Activated CD8-positive, alpha-beta memory T cell treated with anti-CD3 and anti-CD28 coated beads for 36 hours (primary cell): Measurements from ENCODE around the gene MRPL45. TPM values are rescaled to one million over a fixed set of nuclear protein-coding genes. Genes with fewer than 3 reads are reported as not detected.

Experiments used
- CTCF ChIA-PET: fragments of 350-600 bp; sonication (Branson Sonifier 250); formaldehyde crosslinking; loops from one replicate; lab custom pipeline; 2021; ENCODE audit warnings: antibody characterized with exemption; lab: Charles Lee
- POLR2A ChIA-PET: fragments of 350-600 bp; sonication (Branson Sonifier 250); formaldehyde crosslinking; loops from one replicate; lab custom pipeline; 2021; ENCODE audit warnings: antibody characterized with exemption; lab: Charles Lee
- total RNA-seq, 2 experiments: library from RNA; stranded (reverse); gene quantifications; one replicate each; pipeline ENCODE4 v1.2.3, GENCODE V29; 2021

Gene MRPL45
- total RNA-seq, 2 experiments from 2014 or later, result 67.7 to 68.6 TPM

DNA sequence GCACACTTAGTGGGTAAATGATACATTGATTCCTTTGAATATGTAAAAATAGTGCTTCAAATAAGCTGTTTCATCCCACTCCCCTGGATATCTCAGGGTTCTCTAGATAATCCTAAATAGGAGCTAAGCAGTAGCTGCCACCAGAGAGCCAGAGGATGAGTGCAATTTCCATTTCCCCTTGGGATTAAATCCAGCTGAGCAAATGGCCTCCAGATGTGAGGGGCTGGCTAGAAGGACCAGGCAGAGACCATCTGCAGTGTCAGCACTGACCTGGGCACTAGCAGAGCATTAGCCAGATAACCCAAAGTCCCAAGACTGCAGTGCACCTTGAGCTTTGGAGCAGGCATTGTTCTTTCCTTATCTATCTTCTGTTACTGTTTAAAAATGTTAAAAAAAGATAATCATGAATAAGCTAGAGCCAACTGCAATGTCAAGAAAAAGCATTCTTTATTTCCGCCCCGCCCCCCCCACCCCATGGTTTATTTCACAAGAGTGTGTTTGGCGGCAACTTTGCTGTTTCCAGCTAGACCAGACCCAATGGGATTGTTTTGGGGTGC is 27.3 kb downstream of the MRPL45 start:
- ChIA-PET CTCF (no interaction called here), POLR2A (interaction anchor here (0.6 to 0.7 kb wide), 2 partner anchors 127 to 714 kb away, joined by 4 read pairs; no protein-coding TSS in a partner anchor)

DNA sequence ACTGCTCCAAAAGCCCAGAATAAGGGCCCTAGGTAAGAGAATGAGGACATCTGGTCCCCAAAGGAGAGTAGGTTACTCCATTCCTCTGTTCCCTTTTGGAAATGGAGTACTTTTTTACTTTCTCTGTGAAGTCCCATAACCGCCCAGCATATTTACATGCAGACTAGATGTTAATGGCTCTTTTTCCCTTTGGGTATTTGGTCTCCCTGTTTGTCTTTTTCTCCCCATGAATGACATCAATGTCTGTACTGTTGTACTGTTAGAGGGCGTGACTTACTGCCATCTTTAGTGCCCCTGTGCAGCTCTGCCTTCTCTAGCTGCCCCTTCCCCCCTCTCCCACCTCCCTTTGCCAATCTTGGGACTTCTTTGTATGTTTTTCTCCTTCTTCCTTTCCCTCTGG is 27.8 kb downstream of the MRPL45 start:
- ChIA-PET CTCF (interaction anchor here (2.2 kb wide), 1 partner anchor 24 kb away, joined by 7 read pairs; no protein-coding TSS in a partner anchor), POLR2A (interaction anchor here (0.6 kb wide), 1 partner anchor 126 kb away, joined by 4 read pairs; no protein-coding TSS in a partner anchor)

DNA sequence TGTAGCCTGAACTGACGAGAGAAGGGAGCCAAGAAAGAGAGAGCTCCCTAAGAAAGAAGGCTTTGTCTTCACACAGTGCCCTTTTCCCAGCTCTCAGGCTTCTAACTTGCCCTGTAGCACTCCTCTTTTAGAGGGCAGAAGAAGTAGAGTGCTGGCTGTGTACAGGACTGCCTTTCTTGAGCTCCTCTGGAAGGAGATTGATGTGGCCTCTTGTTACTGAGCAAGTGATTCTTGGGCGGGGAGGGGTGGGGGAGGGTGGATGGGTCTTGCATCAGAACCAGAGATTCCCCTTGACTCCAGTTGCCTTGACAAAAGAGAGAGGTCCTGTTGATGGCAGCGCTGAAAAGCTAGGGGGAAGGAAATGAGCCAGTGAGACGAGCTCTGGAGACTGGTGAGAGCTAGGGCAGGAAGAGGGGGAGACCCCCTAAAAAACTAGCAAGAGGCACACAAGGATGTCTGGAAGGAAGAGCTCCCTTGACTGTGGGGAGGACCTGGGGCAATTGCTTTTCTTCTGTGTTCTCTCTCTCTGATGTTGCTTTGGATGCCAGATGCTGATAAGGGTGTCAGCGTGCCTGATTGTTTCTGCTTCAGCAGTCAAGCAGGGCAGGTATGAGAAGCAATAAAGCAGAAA is 28.4 kb downstream of the MRPL45 start:
- ChIA-PET CTCF (interaction anchor here (2.2 kb wide), 1 partner anchor 24 kb away, joined by 7 read pairs; no protein-coding TSS in a partner anchor), POLR2A (no interaction called here)

DNA sequence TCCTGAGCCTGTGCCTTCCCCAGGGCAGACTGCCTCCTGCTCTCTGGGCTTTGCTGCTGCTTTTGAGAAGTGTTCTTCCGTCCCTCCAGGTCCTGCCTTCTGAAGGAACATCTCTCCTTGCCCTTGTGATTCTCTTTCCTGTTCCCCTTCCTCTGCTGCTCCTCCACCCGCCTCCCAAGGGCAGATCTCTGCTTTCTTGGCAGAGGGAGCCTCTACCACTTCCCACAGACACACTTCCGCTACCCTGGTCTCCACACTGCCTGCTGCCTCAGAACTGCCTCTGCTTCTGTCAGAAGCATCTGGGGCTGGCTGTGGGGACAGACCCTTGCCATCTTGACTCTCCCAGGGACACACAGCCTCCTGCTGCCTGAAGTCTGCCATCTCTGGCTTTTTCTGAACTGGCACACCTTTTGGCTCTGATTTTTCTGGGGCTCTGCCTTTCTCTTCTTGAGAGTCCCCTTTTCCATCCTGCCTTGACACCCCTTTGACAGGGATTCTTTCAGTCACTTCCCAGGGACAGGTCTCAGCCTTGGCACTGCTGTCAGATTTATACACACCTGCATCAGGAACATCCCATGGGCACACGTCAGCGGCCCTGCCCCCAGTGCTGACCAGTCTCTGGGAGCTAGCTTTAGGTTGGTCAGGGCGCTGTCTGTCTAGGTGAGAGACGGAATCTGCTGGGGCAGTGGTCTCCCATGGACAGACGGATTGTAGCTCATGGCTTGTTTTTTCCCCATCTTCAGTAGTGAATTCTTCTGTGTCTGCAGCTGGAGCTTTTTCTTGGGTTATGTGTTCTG is 30.2 kb downstream of the MRPL45 start:
- CTCF ChIA-PET, result interaction anchor here (2.2 kb wide), 1 partner anchor 22 kb away, joined by 7 read pairs; no protein-coding TSS in a partner anchor
- POLR2A ChIA-PET, result no interaction called here

DNA sequence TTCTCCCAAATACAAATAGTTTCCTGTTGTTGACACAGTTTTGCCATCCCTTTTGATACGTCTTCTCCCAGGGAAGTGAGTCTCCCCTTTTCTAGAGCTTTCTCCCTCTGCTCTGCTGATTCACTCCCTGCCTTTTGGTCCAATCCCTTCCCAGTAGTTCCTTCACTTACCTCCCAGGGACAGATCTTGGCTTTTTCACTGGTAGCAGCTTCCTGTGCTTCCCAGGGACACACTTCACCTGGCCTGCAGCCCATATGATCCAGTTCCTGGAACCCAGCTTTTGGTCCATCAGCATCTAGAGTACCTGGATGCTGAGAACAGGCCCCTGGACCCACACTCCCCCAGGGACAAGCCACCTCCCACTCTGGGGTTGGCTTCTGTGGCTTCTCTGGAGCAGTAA is 31.0 kb downstream of the MRPL45 start:
- CTCF ChIA-PET, result no interaction called here
- POLR2A ChIA-PET, result interaction anchor here (0.5 kb wide), 1 partner anchor 57 kb away, joined by 6 read pairs; no protein-coding TSS in a partner anchor

DNA sequence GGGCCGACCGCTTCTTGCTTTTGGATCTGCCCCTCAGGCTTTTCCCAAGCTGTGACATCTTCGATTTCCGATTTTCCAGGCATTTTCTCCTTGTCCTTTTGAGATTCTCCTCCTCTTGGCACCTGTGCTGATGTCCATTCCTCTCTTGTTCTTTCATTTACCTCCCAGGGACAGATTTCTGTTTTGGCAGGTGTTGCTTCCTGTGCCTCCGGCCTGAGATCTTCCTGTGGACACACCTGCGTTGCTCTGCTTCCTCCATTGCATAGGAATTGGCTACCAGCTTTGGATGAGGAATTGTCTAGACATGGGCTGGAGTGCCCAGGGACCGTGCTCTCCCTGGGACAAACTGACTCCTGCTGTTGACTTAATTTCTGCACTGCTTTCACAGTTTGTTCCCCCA is 31.7 kb downstream of the MRPL45 start:
- ChIA-PET CTCF (interaction anchor here (1.4 kb wide), 1 partner anchor 86 kb away, joined by 3 read pairs; no protein-coding TSS in a partner anchor), POLR2A (no interaction called here)

DNA sequence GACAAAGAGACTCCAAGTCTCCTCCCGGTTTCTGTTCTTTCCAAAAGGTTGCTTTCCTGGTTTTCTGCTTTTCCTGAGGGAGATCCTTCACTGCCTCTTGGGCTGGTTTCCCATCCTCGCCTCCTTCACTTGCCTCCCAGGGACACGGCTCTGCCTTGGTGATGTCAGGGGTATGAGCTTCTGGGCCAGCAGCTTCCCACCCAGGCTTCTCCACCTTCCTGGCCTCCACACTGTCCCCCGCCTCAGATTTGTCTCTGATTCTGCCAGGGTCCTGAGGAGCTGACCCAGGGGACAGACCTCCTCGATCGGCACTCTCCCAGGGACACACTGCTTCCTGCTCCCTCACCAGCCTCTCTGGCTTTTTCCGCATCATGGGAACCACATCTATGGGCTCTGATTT is 32.3 kb downstream of the MRPL45 start:
- POLR2A ChIA-PET, result no interaction called here
- CTCF ChIA-PET, result interaction anchor here (1.4 kb wide), 1 partner anchor 85 kb away, joined by 3 read pairs; no protein-coding TSS in a partner anchor

DNA sequence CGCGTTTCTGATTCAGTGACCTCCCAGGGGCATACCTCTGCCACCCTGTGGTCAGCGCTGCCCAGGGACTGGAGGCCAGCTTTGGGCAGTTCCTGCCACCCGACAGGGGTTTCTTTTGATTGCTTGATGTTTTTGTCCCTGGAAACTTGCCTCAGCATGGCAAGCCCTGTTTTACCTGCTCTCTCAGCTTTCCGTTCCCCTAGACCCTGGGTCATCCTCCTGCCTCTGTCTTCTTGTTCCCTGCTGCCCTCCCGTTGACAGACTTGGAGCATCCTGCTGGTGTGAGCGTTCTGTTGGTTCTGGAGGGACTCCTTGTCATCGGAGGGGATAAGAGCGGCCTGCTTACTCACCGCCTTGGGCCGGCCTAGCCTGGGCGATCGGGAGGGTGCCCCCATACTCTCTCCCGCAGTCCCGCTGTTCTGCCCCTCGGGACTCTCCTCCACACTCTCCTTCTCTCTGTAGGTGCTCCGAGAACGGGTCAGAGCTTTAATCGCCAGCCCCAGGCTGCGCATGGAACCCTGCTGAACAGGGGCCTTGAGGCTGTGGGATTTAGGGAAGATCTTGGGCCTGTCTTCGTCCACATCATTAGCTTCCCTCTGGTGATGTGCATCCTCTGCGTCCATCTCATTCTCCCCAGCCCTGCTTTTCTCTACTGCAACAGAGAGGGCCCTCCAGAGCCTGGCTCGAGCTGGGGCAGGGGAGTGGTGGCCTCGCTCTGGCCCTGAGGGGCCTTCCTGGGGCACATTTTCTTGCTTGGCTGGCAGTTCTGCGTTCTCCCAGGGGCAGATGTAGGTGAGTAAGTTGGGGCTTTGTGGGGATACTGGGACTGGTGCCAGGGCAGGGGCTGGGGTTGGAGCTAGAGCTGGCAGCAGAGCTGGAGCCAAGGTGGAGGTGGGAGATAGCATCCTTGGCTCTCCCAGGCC is 33.1 kb downstream of the MRPL45 start:
- CTCF ChIA-PET, result interaction anchor here (0.6 to 1.4 kb wide), 3 partner anchors 8 to 584 kb away, joined by 3 read pairs; no protein-coding TSS in a partner anchor
- POLR2A ChIA-PET, result no interaction called here

DNA sequence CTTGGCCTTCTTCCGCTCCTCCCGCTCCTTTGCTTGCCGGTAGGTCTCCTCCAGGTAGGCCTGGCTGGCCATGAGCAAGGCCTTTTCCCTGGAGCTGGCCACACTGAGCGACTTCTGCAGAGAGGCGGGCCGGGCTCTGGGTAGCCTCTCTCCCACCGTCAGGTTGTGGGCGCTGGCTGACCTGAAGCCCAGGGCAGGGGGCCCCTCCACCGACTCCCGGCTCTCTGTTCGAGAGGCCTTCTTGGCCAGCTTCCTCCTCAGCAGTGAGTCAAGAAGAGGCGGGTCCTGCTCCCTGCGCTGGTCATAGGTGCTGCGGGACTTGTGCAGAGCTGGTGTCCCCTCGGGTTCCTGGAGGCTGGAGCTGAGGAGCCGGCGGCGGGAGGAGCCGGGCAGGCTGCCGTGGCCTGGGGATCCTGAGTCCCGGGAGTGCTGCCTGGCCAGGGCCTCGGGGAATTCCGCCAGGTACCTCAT is 34.0 kb downstream of the MRPL45 start:
- ChIA-PET CTCF (interaction anchor here (0.6 to 1.1 kb wide), 2 partner anchors 9 to 583 kb away, joined by 3 read pairs; no protein-coding TSS in a partner anchor), POLR2A (no interaction called here)

DNA sequence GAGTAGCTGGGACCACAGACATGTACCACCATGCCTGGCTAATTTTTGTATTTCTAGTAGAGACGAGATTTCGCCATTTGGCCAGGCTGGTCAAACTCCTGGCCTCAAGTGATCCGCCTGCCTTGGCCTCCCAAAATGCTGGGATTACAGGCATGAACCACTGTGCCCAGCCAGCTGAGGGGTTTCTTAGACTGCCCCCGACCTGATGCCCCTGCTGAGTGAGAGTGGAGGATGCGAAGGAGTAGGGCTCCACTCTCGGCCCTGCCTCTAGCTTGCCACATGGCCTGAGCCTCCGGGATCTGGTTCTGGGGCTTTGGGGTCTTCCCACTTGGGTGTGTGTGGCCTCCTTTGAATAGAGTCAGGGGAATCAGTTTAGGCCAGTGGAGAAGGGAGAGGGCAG is 35.8 kb downstream of the MRPL45 start:
- ChIA-PET POLR2A (no interaction called here), CTCF (interaction anchor here (1.5 kb wide), 2 partner anchors 11 to 79 kb away, joined by 3 read pairs; no protein-coding TSS in a partner anchor)

DNA sequence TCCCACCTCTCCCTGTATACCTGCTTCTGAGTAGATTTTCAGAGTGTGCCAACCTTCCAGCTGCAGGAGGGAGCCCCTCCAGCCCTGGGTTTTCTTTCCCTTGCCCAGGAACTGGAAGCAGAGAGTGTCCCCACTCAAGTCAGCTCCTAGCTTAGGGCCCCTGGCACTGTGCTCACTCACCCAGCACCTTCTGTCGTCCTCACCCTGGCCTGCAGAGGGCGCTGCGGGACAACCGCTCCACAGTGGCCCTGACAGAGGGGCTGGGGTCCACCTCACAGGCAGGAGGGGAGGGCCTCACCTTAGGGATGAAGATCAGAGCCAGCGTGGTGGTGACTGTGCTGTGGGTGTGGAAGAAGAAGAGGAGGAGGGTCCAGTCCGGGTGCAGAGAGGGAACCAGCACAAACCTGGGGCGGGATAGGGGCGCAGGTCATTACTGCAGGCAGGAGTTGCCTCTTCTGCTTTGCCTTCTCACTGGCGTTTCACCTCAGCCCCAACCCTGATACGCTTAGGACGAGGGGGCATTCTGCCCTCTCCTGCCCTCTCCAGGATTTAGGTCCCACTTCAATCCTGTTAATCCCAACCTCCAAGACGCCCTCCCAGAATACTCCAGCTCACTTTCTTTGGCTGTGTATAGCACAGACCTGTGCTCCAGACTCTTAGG is 36.8 kb downstream of the MRPL45 start:
- ChIA-PET CTCF (interaction anchor here (0.7 to 1.5 kb wide), 5 partner anchors 14 to 81 kb away, joined by 3 to 7 read pairs (median 5); no protein-coding TSS in a partner anchor), POLR2A (no interaction called here)

DNA sequence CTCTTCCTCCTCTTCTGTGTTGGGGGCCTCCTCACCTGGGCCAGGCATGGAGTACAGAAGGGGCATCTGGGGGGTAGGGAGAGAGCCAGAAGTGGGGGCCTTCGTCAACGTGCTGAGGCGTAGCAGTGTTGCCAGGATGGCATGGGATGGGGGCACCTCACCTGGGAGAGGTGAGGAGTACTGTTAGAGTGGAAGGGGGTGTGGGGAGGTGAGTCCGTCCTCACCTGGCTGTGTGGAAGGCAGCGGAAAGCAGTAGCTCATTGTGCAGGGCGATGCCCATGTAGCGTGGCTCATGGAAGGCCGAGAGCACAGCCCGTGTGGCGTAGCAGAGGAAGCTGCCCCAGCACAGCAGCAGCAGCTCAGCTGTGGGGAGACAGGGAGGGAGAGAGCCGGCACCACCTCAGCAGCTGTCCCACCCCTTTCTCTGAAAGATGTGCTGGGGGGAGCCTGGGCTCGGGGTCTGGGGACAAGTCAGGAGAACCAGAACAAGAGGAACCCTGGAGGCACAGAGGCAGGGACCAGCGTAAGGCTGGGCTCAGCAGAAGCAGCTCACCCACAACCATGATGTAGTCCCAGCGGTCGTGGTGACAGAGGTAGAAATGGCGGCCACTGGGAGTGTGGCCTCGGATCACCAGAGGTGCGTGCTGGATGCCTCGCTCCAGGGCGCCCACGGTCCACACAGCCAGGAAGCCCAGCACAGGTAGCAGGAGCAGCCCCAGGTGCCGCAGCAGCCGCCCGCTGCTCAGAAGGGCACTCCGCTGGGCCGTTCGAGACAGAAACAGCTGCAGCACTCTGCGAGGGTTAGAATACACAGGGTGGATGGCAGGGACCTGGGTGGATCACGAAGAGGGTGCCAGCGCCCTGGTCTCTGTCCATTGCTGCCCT is 37.8 kb downstream of the MRPL45 start:
- POLR2A ChIA-PET, result no interaction called here
- CTCF ChIA-PET, result interaction anchor here (1.2 to 1.3 kb wide), 2 partner anchors 14 to 80 kb away, joined by 4 to 5 read pairs; no protein-coding TSS in a partner anchor

DNA sequence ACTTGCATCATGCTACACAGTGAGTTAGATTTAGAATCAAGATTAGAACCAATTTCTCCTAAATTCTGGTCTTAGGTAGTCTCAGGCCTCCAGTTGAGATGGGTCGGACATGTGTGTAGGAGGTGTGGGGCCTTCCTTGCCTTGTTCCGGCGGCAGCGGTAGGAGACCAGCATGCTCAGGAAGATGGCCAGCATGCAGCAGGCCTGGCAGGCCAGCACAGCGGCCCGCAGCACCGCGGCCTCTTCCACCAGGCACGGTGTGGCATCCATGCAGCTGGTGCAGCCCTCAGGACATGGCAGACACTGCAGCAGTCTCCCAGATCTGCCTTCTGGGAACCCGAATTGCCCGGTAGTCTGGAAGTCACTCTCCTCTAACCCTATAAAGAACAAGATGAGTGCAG is 39.9 kb downstream of the MRPL45 start:
- CTCF ChIA-PET, result no interaction called here
- POLR2A ChIA-PET, result no interaction called here

DNA sequence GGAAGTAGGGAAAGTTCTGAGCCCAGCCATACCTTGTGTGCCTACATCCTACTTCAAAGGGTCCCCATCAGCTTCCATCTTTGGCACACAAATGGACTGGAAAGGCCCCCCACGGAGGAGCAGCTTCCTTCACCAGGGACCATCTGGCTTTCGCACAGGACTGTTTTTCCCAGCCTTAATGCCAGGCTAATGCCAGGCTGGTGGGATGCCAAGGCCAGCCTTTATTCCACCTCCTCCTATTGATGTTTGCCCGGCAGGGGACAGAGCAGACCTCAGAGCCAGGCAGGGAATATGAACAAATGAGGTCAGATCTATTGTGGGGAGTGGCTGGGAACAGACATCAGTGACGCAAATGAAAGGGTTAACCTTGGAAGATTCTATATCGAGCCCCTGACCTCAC is 41.1 kb downstream of the MRPL45 start:
- ChIA-PET POLR2A (no interaction called here), CTCF (no interaction called here)

DNA sequence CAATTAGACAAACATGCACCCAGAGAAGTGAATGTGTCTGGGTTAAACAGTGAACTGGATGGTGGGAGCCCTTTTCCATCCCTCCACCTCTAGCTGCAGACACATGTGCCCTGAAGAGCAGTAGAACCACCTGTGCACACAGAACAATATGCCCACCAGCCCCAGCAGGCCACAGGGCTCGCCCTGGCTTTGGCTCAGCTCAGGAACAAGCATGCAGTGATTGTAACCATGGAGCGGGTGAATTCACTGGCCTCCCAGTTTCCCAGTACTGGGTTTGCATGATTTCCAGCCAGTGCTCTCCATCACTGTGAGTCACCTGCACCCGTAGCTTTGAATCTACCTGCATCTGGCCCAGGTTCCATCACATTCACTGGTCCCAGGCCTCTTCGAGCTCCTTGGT is 41.6 kb downstream of the MRPL45 start:
- ChIA-PET POLR2A (no interaction called here), CTCF (no interaction called here)

DNA sequence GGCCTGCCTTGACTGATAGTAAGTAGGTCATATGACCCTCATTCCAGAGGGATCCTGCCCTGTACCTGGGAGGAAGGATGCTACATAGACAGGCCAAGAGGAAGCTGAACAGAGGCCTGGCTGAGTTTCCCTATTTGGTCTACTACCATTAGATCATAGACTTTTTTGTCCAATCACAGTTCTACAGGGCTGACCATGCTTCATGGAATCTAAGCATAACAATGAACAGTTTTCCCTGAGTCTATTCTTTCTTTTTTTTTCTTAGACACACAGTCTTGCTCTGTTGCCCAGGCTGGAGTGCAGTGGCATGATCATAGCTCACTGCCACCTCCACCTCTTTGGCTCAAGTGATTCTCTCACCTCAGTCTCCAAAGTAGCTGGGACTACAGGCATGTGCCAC is 42.9 kb downstream of the MRPL45 start:
- ChIA-PET POLR2A (no interaction called here), CTCF (interaction anchor here (1.2 kb wide), 1 partner anchor 10 kb away, joined by 3 read pairs; no protein-coding TSS in a partner anchor)
